ENCODE data around the gene KRT34. TPM values are rescaled to one million over a fixed set of nuclear protein-coding genes. Genes with fewer than 3 reads are reported as not detected.

The KRT34 gene
- total RNA-seq, 1 experiment from 2014 or later = 7.6 TPM

DNA sequence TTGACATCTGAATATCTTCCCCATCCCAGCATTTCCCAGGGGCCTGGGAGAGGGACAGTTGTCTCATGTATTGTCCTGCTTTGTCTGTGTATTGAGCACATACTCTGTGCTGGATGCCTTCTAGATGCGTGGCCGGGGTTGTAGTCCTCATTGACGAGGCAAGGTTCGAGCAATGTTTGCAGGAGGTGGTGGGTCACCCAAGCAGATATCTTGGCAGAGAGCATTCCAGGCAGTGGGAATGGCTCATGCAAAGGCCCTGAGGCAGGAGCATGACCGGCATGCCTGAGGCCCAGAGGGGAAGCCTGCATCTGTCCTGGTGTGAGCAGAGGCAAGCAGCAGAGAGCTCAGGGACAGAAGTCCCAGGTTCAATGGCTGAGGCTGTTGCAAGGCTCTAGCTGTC, 49.0 kb downstream of the KRT34 start:
- no peak for DNase-seq (ENCODE audit: low read depth)

DNA sequence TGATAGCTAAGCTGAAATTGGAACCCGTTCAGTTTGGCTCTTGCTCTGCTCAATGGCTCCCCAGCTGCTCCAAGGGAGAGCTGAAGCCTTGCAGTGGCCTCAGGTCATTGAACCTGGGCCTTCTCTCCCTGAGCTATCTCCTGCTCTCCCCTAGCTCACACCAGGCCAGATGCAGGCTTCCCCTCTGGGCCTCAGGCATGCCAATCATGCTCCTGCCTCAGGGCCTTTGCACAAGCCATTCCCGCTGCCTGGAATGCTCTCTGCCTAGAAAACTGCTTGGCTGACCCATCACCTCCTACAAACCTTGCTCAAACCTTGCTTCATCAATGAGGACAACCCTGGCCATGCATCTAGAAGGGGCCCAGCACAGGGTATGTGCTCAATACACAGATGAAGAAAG, 49.9 kb downstream of the KRT34 start:
- no peak for DNase-seq (ENCODE audit: low read depth)

DNA sequence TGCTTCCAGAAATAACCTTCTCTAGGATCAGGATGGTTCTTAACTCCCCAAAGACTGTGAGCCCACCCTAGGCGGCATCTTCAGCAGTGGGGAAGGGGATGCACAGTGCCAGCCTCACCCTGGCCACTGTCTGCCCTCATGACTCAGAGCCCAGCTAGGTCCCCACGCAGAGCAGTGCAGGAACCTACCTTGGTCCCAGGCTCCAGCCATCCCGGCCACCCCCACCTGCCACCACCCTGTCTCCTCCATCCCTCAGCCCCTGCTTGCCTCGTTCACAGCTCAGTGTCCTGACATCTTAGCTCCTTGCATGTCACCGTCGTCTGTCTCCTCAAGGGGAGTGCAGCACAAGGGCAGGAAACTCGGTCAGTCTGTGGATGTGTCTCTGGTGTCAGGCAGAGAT, 50.5 kb downstream of the KRT34 start:
- DNase-seq (ENCODE audit: low read depth) = no peak

DNA sequence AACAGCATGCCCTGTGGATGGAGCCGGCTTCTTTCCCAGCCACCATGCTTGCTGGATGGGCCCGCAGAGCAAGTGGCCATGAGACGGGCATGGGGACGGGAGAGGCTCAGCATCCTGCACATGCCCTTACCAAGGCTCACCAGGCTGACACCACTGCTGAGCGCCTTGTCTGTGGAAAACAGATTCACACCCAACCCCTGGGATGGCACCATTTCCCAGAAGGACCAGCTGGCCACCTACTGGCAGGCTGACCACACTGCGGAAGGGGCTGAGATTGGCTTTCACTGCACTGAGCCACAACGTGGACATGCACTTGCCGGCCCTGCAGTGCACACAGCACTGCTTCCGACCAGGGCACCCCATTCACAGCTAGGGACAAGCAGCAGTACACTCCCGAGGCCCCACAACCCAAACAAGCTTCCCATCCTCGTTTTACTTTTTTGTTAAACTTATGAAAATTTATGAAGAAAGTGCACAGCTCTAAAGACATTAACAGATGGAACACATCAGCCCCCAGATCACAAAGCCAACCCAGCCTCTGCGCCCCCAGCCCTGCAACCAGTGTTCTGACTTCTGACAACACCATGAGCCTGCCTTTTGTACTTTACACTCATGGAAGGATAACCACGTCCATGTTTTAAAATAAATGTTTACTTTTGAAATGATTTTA, 52.7 kb downstream of the KRT34 start:
- DNase-seq (ENCODE audit: low read depth) = peak; percentile 63

DNA sequence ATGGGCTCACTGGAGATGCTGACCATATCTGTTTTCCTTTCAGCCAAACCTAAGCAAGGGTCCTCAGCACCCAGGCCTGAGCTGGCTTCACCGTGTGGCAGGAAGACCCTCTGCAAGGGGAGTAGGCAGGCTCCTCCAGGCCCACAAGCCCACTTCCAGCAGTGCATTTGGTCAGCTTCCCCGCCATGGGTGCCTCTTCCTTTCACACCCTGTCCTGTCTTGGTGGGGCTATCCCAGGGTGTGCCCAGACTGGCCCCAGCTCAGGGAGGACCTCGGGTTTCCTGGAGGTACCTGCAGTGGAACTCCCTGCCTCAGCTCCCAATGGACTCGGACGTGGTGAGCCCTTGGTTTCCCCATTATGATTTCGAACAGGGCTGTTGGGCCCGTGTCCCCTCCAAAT, 53.9 kb downstream of the KRT34 start:
- no peak for DNase-seq (ENCODE audit: low read depth)

Other genes starting within 250 kb of the KRT34 start
- gene KRTAP4-6, start 241.8 kb downstream of the KRT34 start, total RNA-seq (2014; rRNA removed; shearing (Covaris generic)) = not detected in 2 replicates
- gene KRTAP4-5, start 232.5 kb downstream of the KRT34 start, total RNA-seq (2014; rRNA removed; shearing (Covaris generic)) = not detected in 2 replicates
- not detected in 2 replicates for gene KRTAP4-4, start 221.6 kb downstream of the KRT34 start, total RNA-seq (2014; rRNA removed; shearing (Covaris generic))
- not detected in 2 replicates for gene KRTAP4-3, start 214.1 kb downstream of the KRT34 start, total RNA-seq (2014; rRNA removed; shearing (Covaris generic))
- not detected in 2 replicates for gene KRTAP4-2, start 204.1 kb downstream of the KRT34 start, total RNA-seq (2014; rRNA removed; shearing (Covaris generic))
- not detected in 2 replicates for gene KRTAP4-1, start 197.4 kb downstream of the KRT34 start, total RNA-seq (2014; rRNA removed; shearing (Covaris generic))
- gene KRTAP9-1, start 192.4 kb downstream of the KRT34 start, total RNA-seq (2014; rRNA removed; shearing (Covaris generic)) = not detected in 2 replicates
- gene KRTAP9-2, start 155.7 kb downstream of the KRT34 start, total RNA-seq (2014; rRNA removed; shearing (Covaris generic)) = not detected in 2 replicates
- gene KRTAP9-3, start 149.9 kb downstream of the KRT34 start, total RNA-seq (2014; rRNA removed; shearing (Covaris generic)) = not detected in 2 replicates
- not detected in 2 replicates for gene KRTAP9-8, start 144.3 kb downstream of the KRT34 start, total RNA-seq (2014; rRNA removed; shearing (Covaris generic))
- not detected in 2 replicates for gene KRTAP9-4, start 132.6 kb downstream of the KRT34 start, total RNA-seq (2014; rRNA removed; shearing (Covaris generic))
- not detected in 2 replicates for gene KRTAP9-9, start 126.9 kb downstream of the KRT34 start, total RNA-seq (2014; rRNA removed; shearing (Covaris generic))
- gene KRTAP9-6, start 116.9 kb downstream of the KRT34 start, total RNA-seq (2014; rRNA removed; shearing (Covaris generic)) = not detected in 2 replicates
- not detected in 2 replicates for gene KRTAP9-7, start 106.6 kb downstream of the KRT34 start, total RNA-seq (2014; rRNA removed; shearing (Covaris generic))
- gene KRTAP29-1, start 79.5 kb downstream of the KRT34 start, total RNA-seq (2014; rRNA removed; shearing (Covaris generic)) = not detected in 2 replicates
- gene KRTAP16-1, start 73.0 kb downstream of the KRT34 start, total RNA-seq (2014; rRNA removed; shearing (Covaris generic)) = not detected in 2 replicates
- gene KRTAP17-1, start 66.6 kb downstream of the KRT34 start, total RNA-seq (2014; rRNA removed; shearing (Covaris generic)) = not detected in 2 replicates
- 0.17 TPM in 1 of 2 replicates, not detected in the other for gene KRT33A, start 31.5 kb downstream of the KRT34 start, total RNA-seq (2014; rRNA removed; shearing (Covaris generic))
- 1.3 TPM in 1 of 2 replicates, not detected in the other for gene KRT33B, start 12.5 kb downstream of the KRT34 start, total RNA-seq (2014; rRNA removed; shearing (Covaris generic))
- gene KRT31, start 15.3 kb upstream of the KRT34 start, total RNA-seq (2014; rRNA removed; shearing (Covaris generic)) = not detected in 2 replicates
- not detected in 2 replicates for gene KRT37, start 42.3 kb upstream of the KRT34 start, total RNA-seq (2014; rRNA removed; shearing (Covaris generic))
- not detected in 2 replicates for gene KRT38, start 58.7 kb upstream of the KRT34 start, total RNA-seq (2014; rRNA removed; shearing (Covaris generic))
- 0.05 TPM in 1 of 2 replicates, not detected in the other for gene KRT32, start 85.1 kb upstream of the KRT34 start, total RNA-seq (2014; rRNA removed; shearing (Covaris generic))
- gene KRT35, start 98.8 kb upstream of the KRT34 start, total RNA-seq (2014; rRNA removed; shearing (Covaris generic)) = not detected in 2 replicates
- 0.07 TPM in 1 of 2 replicates, not detected in the other for gene KRT36, start 107.6 kb upstream of the KRT34 start, total RNA-seq (2014; rRNA removed; shearing (Covaris generic))
- 0.34 TPM in 1 of 2 replicates, not detected in the other for gene KRT13, start 123.3 kb upstream of the KRT34 start, total RNA-seq (2014; rRNA removed; shearing (Covaris generic))
- gene KRT15, start 136.6 kb upstream of the KRT34 start, total RNA-seq (2014; rRNA removed; shearing (Covaris generic)) = 6.3 and 10.2 TPM in 2 replicates
- 0.69 and 1.6 TPM in 2 replicates for gene KRT19, start 146.0 kb upstream of the KRT34 start, total RNA-seq (2014; rRNA removed; shearing (Covaris generic))
- not detected in 2 replicates for gene KRT9, start 189.8 kb upstream of the KRT34 start, total RNA-seq (2014; rRNA removed; shearing (Covaris generic))
- 0.27 TPM in 1 of 2 replicates, not detected in the other for gene KRT14, start 204.6 kb upstream of the KRT34 start, total RNA-seq (2014; rRNA removed; shearing (Covaris generic))
- gene KRT16, start 230.5 kb upstream of the KRT34 start, total RNA-seq (2014; rRNA removed; shearing (Covaris generic)) = 0.15 and 0.34 TPM in 2 replicates
- 6.7 and 8.5 TPM in 2 replicates for gene KRT17, start 242.3 kb upstream of the KRT34 start, total RNA-seq (2014; rRNA removed; shearing (Covaris generic))

All from M059J (cell line).